ENCODE measurements around the gene SHB.

The SHB gene

DNA sequence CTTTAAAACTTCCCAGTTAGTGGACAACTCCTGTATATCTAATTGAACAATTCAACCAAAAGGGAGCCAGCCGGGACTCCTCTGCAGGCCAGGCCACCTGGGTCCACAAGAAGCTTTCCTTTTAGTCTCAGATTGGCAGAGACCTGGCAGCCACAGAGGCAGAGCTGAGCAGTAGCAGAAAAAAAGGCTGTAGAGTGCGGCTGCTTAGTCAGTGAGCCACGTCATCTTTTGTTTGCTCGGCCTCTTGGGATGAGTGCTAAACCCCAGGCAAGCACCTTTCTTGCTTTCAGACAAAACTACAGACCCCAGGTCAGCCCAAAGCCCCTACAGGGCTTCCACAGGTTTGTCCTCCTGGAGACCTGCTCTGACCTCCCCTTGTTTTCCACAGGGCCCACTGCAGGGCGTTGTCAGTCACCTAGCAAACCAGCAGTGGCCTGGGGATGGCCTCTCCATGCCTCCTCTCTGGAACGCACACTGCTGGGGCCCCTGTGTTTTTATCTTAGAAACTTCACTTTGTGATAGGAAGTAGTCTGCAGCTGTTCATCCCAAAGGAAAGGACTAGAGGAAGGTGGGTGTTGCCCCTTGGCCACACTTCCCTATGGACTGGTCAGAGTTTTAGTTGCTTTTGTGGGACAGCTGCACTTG is 49.9 kb downstream of the SHB start:
- Histone ChIP-seq H3K79me2 (ENCODE audit: control insufficient read depth, insufficient read depth, low read length, poor library complexity) (peaks cover 28% of the 10 kb centered on the region), H2AK5ac (ENCODE audit: low read length) (peak overlapping the region; percentile 27), H3K36me3 (ENCODE audit: control insufficient read depth in 1 of 2, insufficient read depth in 2 of 2, low read length in 2 of 2) (peaks cover 11 to 19% of the 10 kb centered on the region in 2 experiments), H3K27me3 (ENCODE audit: insufficient read depth, low read length) (no peaks in the 10 kb centered on the region), H4K91ac (ENCODE audit: low read depth, low read length) (peak overlapping the region; percentile 95), H3K4me1 (ENCODE audit: control insufficient read depth in 1 of 2, insufficient read depth in 2 of 2, low read length in 2 of 2) (peaks cover 75 to 78% of the 10 kb centered on the region in 2 experiments), H4K8ac (ENCODE audit: low read depth, low read length) (peak overlapping the region; percentile 36), H3K4me2 (ENCODE audit: low read length) (peak overlapping the region; percentile 11), H3K18ac (ENCODE audit: low read length) (peak overlapping the region; percentile 43), H3K9ac (ENCODE audit: low read length) (no peak overlapping the region), H3K23ac (ENCODE audit: low read length) (no peak overlapping the region), H3K14ac (ENCODE audit: low read length) (peak overlapping the region; percentile 52), H3K9me3 (ENCODE audit: insufficient read depth, low read depth, low read length) (no peaks in the 10 kb centered on the region), H3K79me1 (ENCODE audit: low read length) (peaks cover 60% of the 10 kb centered on the region), H3K27ac (ENCODE audit: low read depth, low read length) (peak overlapping the region; percentile 90), H2BK12ac (ENCODE audit: low read length) (peak overlapping the region; percentile 95), H2AFZ (ENCODE audit: insufficient read depth, low read length, poor library complexity) (peak overlapping the region; percentile 39), H3K4me3 (ENCODE audit: low read depth, low read length) (no peak overlapping the region), H2BK5ac (ENCODE audit: low read depth, low read length, poor library complexity) (peak overlapping the region; percentile 86), H4K12ac (ENCODE audit: low read depth, low read length) (no peak overlapping the region), H2BK120ac (ENCODE audit: insufficient read depth, low read length, poor library complexity) (peak overlapping the region; percentile 97), H3K4ac (ENCODE audit: low read depth, low read length) (peak overlapping the region; percentile 18)
- peak in 1 of 2 donors; percentile 34 for DNase-seq
- WGBS (ENCODE audit: extremely low coverage, insufficient coverage, insufficient read length), result no CpG with 5 or more reads among the region's 6 CpGs

DNA sequence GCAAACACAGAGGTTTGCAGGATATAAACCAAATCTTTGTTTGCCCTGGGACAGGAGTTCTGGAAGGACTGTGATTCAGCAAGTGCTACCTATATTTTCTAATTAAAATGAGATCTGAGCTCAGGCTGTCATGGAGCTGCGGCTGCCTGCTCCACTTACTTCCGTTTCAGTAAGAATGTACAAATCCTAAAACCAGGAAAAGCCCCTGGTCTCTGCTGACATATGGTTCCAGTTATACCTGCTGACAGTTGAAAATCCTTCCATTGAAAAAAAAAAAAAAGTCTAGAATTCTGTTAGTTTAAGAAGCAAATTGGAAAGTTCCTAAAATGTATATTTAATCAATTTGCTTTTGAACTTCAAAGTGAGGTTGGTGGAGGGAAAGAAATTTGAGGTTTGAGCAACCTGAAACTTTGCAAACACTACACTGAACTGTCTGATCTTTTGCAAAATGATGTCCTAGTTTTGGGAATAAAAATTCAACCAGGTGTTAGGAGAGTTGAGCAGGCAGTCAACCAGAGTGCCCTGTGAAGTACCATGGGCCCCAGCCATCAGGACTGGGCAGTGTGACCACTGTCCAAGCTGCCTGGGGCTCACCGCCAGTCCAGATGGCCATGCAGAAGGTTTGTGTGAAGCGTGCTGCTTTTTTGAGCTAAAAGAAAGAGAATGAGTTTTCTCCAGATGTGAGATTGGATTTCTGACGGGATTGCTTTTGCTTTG is 50.6 kb downstream of the SHB start:
- Histone ChIP-seq H3K4me3 (ENCODE audit: low read depth, low read length) (no peak overlapping the region), H2BK5ac (ENCODE audit: low read depth, low read length, poor library complexity) (peak overlapping the region; percentile 86), H4K8ac (ENCODE audit: low read depth, low read length) (no peak overlapping the region), H3K27me3 (ENCODE audit: insufficient read depth, low read length) (no peaks in the 10 kb centered on the region), H2BK120ac (ENCODE audit: insufficient read depth, low read length, poor library complexity) (peak overlapping the region; percentile 97), H3K23ac (ENCODE audit: low read length) (no peak overlapping the region), H3K9me3 (ENCODE audit: insufficient read depth, low read depth, low read length) (no peaks in the 10 kb centered on the region), H2BK12ac (ENCODE audit: low read length) (peak overlapping the region; percentile 95), H3K79me1 (ENCODE audit: low read length) (peaks cover 57% of the 10 kb centered on the region), H3K79me2 (ENCODE audit: control insufficient read depth, insufficient read depth, low read length, poor library complexity) (peaks cover 27% of the 10 kb centered on the region), H3K4me1 (ENCODE audit: control insufficient read depth in 1 of 2, insufficient read depth in 2 of 2, low read length in 2 of 2) (peaks cover 69 to 71% of the 10 kb centered on the region in 2 experiments), H3K27ac (ENCODE audit: low read depth, low read length) (peak overlapping the region; percentile 95), H2AFZ (ENCODE audit: insufficient read depth, low read length, poor library complexity) (peak overlapping the region; percentile 56), H3K14ac (ENCODE audit: low read length) (peak overlapping the region; percentile 92), H3K4me2 (ENCODE audit: low read length) (no peak overlapping the region), H2AK5ac (ENCODE audit: low read length) (peak overlapping the region; percentile 93), H4K12ac (ENCODE audit: low read depth, low read length) (no peak overlapping the region), H4K91ac (ENCODE audit: low read depth, low read length) (peak overlapping the region; percentile 95), H3K9ac (ENCODE audit: low read length) (no peak overlapping the region), H3K18ac (ENCODE audit: low read length) (peak overlapping the region; percentile 85), H3K36me3 (ENCODE audit: control insufficient read depth in 1 of 2, insufficient read depth in 2 of 2, low read length in 2 of 2) (peaks cover 18 to 24% of the 10 kb centered on the region in 2 experiments), H3K4ac (ENCODE audit: low read depth, low read length) (peak overlapping the region; percentile 90)
- no CpG with 5 or more reads among the region's 5 CpGs for WGBS (ENCODE audit: extremely low coverage, insufficient coverage, insufficient read length)
- no peak for DNase-seq

DNA sequence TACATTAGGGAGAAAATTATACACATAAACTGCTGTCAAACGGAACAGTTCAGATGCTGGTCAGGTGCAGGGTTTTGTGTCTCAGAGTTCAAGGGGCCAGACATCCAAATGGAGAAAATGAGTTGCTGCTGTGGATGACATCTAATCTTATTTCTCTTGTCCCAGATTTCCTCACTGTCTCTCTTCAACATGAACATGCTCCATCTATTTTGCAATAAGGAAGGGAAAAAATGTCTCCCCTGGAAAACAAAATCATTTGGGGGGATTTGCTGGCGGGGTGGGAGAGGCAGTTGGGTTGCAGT is 51.2 kb downstream of the SHB start:
- Histone ChIP-seq H4K91ac (ENCODE audit: low read depth, low read length) (peak overlapping the region; percentile 91), H3K9ac (ENCODE audit: low read length) (no peak overlapping the region), H2AFZ (ENCODE audit: insufficient read depth, low read length, poor library complexity) (no peak overlapping the region), H4K12ac (ENCODE audit: low read depth, low read length) (no peak overlapping the region), H3K36me3 (ENCODE audit: control insufficient read depth in 1 of 2, insufficient read depth in 2 of 2, low read length in 2 of 2) (peaks cover 21 to 29% of the 10 kb centered on the region in 2 experiments), H3K4ac (ENCODE audit: low read depth, low read length) (no peak overlapping the region), H3K27me3 (ENCODE audit: insufficient read depth, low read length) (no peaks in the 10 kb centered on the region), H3K23ac (ENCODE audit: low read length) (no peak overlapping the region), H3K14ac (ENCODE audit: low read length) (peak overlapping the region; percentile 83), H3K4me3 (ENCODE audit: low read depth, low read length) (no peak overlapping the region), H2BK120ac (ENCODE audit: insufficient read depth, low read length, poor library complexity) (peak overlapping the region; percentile 89), H2AK5ac (ENCODE audit: low read length) (no peak overlapping the region), H3K18ac (ENCODE audit: low read length) (no peak overlapping the region), H3K79me2 (ENCODE audit: control insufficient read depth, insufficient read depth, low read length, poor library complexity) (peaks cover 27% of the 10 kb centered on the region), H3K4me1 (ENCODE audit: control insufficient read depth in 1 of 2, insufficient read depth in 2 of 2, low read length in 2 of 2) (peaks cover 63 to 65% of the 10 kb centered on the region in 2 experiments), H4K8ac (ENCODE audit: low read depth, low read length) (no peak overlapping the region), H3K4me2 (ENCODE audit: low read length) (no peak overlapping the region), H3K79me1 (ENCODE audit: low read length) (peaks cover 51% of the 10 kb centered on the region), H3K27ac (ENCODE audit: low read depth, low read length) (peak overlapping the region; percentile 95), H2BK12ac (ENCODE audit: low read length) (peak overlapping the region; percentile 25), H2BK5ac (ENCODE audit: low read depth, low read length, poor library complexity) (peak overlapping the region; percentile 17), H3K9me3 (ENCODE audit: insufficient read depth, low read depth, low read length) (no peaks in the 10 kb centered on the region)
- no peak for DNase-seq
- no CpG with 5 or more reads among the region's 2 CpGs for WGBS (ENCODE audit: extremely low coverage, insufficient coverage, insufficient read length)

DNA sequence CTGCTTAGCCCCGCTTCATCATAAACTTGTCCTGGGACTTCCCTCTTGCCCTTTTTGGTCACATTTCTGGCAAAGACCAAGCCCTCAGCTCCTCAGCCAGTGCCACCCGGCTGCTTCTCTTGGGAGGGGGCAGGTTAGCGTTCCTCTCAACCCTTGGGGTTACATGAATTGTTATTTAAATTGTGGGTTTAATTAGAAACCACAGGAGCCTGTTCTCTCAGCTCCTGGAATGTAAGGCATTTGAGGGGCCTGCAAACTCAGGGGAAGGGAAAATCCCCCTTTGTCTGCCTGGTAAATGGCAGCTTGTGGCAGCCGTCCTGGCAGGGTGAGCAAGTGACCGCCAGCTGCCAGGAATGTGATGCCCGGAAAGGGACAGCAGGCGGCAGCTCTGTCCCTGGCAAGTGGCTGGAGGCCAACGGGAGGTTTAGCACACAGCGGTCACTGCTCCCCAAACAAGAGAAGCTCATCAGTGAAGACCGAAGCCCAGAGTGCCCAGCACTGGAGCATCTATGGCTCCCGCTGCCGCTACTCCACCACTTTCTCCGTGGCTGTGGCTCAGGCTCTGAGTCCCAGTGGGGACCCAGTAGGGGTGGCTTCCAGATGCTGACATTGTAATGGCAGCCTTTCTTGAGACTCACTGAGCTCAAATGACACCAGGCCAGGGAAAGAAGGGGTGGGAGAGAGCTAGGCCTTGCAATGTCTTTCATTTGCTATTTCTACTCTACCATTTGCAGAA is 51.7 kb downstream of the SHB start:
- no peak overlapping the region for H3K9ac ChIP-seq (ENCODE audit: low read length)
- peak overlapping the region; percentile 96 for H2AK5ac ChIP-seq (ENCODE audit: low read length)
- peak overlapping the region; percentile 89 for H2BK120ac ChIP-seq (ENCODE audit: insufficient read depth, low read length, poor library complexity)
- peak overlapping the region; percentile 87 for H3K18ac ChIP-seq (ENCODE audit: low read length)
- peaks cover 24 to 33% of the 10 kb centered on the region in 2 experiments for H3K36me3 ChIP-seq (ENCODE audit: control insufficient read depth in 1 of 2, insufficient read depth in 2 of 2, low read length in 2 of 2)
- no peaks in the 10 kb centered on the region for H3K27me3 ChIP-seq (ENCODE audit: insufficient read depth, low read length)
- no CpG with 5 or more reads among the region's 13 CpGs for WGBS (ENCODE audit: extremely low coverage, insufficient coverage, insufficient read length)
- peaks cover 58 to 60% of the 10 kb centered on the region in 2 experiments for H3K4me1 ChIP-seq (ENCODE audit: control insufficient read depth in 1 of 2, insufficient read depth in 2 of 2, low read length in 2 of 2)
- peak overlapping the region; percentile 80 for H3K4ac ChIP-seq (ENCODE audit: low read depth, low read length)
- H3K79me1 ChIP-seq (ENCODE audit: low read length), result peaks cover 51% of the 10 kb centered on the region
- peak overlapping the region; percentile 62 for H2AFZ ChIP-seq (ENCODE audit: insufficient read depth, low read length, poor library complexity)
- no peak for DNase-seq
- peak overlapping the region; percentile 95 for H3K27ac ChIP-seq (ENCODE audit: low read depth, low read length)
- H3K79me2 ChIP-seq (ENCODE audit: control insufficient read depth, insufficient read depth, low read length, poor library complexity), result peaks cover 27% of the 10 kb centered on the region
- H3K23ac ChIP-seq (ENCODE audit: low read length), result no peak overlapping the region
- H3K9me3 ChIP-seq (ENCODE audit: insufficient read depth, low read depth, low read length), result peaks cover 2% of the 10 kb centered on the region
- H4K12ac ChIP-seq (ENCODE audit: low read depth, low read length), result no peak overlapping the region
- peak overlapping the region; percentile 95 for H2BK5ac ChIP-seq (ENCODE audit: low read depth, low read length, poor library complexity)
- H2BK12ac ChIP-seq (ENCODE audit: low read length), result peak overlapping the region; percentile 14
- H3K14ac ChIP-seq (ENCODE audit: low read length), result peak overlapping the region; percentile 83
- H4K91ac ChIP-seq (ENCODE audit: low read depth, low read length), result peak overlapping the region; percentile 91
- no peak overlapping the region for H3K4me3 ChIP-seq (ENCODE audit: low read depth, low read length)
- H3K4me2 ChIP-seq (ENCODE audit: low read length), result peak overlapping the region; percentile 22
- peak overlapping the region; percentile 82 for H4K8ac ChIP-seq (ENCODE audit: low read depth, low read length)
